Activated T-cell treated with anti-CD3 and anti-CD28 coated beads, Interleukin-2, amount 50 U/mL, for 48 hours (primary cell): ENCODE data around the gene MRPL22.
"Not testable (repeated sequence)": the region's sequence is repeated elsewhere in the genome, so short reads cannot be mapped to it uniquely, and the experiment has no call there.

ENCODE experiments used
- DNase-seq, 2 experiments: peaks; one replicate each; pipeline ENCODE4 v3.0.0-alpha.2; 2020

MRPL22 gene

DNA sequence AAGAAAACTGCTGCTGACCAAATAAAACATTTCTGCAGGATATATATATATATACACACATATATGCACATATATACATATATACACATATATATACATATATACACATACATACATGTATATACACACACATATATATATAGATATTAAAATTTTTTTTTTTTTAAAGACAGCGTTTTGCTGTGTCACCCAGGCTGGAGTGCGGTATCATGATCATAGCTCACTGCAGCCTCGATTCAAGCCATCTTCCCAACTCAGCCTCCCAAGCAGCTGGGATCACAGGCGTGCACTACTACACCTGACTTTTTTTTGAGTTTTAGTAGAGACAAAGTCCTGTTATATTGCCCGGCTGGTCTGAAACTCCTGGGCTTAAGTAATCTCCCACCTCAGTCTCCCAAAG is 2.7 kb downstream of the MRPL22 start:
- DNase-seq = no peak

GRCh38 chr5:154944716-154945115 is 3.8 kb downstream of the MRPL22 start:
- no peak for DNase-seq

- DNase-seq = no peak
Observed at GRCh38 chr5:154945695-154946301, 4.9 kb downstream of the MRPL22 start.

- DNase-seq = no peak
Observed at GRCh38 chr5:154947778-154948177, 6.9 kb downstream of the MRPL22 start.

GRCh38 chr5:154948313-154948712 is 7.4 kb downstream of the MRPL22 start:
- DNase-seq = no peak

GRCh38 chr5:154949781-154950180 is 8.9 kb downstream of the MRPL22 start:
- no peak for DNase-seq

DNA sequence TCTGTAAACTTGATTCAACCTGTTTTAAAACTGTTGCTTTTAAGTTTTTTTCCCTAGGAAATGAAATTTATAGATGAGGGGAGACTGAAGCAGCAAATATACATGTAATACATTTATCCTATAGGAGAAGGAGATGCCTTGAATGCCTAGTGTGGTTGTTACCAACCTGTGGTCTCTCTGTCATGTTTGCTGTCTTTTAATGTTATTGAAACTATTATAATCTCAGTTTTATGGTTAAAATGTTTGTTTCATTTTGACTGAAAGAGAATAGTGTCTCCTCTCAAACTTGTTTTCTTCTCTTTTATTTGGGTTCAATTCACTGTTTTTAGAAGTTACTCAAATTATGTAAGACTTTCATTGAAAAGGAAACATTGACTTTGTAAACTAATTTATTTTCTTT is 15.8 kb downstream of the MRPL22 start:
- DNase-seq = no peak

GRCh38 chr5:154962494-154962893 is 21.6 kb downstream of the MRPL22 start:
- no peak for DNase-seq

GRCh38 chr5:154966081-154966841 is 25.4 kb downstream of the MRPL22 start:
- no peak for DNase-seq

DNA sequence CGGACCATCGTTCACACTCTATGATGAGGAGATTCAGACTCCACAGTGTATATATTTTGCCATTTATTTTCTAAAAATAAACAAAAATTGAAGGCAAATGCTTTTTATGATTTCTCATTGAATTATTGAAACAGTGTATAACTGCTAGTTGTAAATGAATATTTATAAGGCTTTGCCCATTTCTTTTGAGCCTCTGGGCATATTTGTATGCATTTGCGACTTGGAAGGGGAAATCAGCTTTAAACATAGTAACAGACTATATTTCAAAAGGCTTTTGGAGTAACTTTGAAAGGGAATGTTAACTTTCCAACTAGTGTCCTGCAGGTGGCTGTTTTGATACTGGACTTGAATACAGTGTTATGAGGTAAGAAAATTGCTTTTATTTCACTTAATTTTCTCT is 26.0 kb downstream of the MRPL22 start:
- no peak for DNase-seq

GRCh38 chr5:154967421-154968024 is 26.6 kb downstream of the MRPL22 start:
- DNase-seq = no peak

- no peak for DNase-seq
Observed at GRCh38 chr5:154968953-154969352, 28.1 kb downstream of the MRPL22 start.

GRCh38 chr5:154970759-154971158 is 29.9 kb downstream of the MRPL22 start:
- DNase-seq = no peak

- no peak for DNase-seq
Observed at GRCh38 chr5:154971501-154971900, 30.6 kb downstream of the MRPL22 start.

DNA sequence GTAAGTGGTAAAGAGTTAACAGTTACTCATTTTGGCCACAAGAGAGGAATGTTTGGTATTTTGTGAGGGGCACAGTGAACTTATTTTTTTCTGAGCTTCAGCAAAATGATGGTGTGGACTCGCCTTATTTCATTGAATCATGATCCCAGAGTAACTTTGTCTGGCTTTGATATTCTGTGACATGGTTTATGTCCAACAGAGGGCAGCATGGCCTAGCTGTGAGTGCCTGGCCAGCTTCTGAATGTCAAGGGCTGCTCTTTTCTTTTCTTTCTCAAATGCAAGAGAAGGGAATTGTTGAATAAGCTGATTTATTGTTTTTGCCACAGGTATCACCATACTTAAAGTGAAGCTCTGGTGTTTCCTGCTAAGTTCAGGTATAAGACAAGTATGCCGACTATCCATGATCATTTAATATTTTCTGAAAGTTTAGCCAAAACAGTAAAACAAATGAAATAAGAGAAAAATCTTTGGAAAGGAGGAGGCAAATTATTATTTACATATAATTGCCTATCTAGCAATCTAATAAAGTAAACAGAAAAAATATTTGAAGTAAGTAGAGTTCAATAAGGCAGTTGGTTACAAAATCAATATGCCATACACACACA is 31.7 kb downstream of the MRPL22 start:
- DNase-seq = no peak

GRCh38 chr5:154976082-154976481 is 35.2 kb downstream of the MRPL22 start:
- not testable (repeated sequence) for DNase-seq

DNA sequence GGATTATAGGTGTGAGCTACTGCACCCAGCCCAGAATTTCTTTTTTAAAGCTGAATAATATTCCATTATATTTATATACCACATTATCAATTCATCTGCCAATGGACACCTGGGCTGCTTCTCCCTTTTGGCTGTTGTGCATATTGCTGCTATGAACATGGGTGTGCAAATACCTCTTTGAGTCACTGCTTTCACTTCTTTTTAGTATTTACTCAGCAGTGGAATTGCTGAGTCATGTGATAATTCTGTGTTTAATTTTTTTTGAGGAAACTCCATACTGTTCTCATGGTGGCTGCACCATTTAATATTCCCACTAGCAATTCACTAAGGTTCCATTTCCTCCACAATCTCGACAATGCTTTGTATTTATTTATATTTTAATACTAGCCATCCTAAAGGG is 36.5 kb downstream of the MRPL22 start:
- DNase-seq = no peak

- not testable (repeated sequence) for DNase-seq
Observed at GRCh38 chr5:154978294-154978693, 37.4 kb downstream of the MRPL22 start.

- no peak for DNase-seq
Observed at GRCh38 chr5:154984946-154985516, 44.2 kb downstream of the MRPL22 start.

DNA sequence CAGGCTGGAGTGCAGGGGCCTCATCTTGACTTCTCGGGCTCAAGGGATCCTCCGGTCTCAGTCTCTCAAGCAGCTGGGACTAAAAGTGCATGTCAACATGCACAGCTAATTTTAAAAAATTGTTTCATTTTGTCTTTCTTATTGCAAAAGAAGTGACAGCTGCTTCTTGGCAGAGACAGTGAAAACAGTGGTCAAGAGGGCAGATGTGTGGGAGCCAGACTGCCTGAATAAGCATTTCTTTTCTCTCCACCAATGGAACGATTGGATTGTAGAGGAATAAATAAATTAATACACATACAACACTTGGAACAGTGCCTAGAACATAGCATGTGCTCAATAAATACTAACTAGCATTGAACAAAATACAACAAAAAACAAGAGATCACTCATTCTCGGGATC is 45.3 kb downstream of the MRPL22 start:
- no peak for DNase-seq

DNA sequence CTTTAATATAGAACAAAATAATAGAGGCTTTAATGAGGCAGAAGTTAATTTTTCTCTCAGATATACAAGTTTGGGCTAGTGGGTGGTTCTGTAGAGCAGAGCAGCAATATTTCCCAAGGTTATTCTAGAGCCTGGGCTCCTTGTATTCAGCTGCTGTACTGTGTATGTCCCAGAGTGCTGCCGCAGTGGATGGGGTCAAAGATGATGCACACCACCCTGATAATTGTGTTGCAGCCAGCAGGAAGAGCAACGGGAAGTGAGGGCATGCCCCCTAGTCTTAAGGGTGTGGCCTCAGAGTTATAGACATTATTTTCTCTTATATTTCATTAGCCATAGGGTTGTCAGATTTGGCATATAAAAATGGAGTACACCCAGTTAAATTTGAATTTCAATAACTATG is 48.8 kb downstream of the MRPL22 start:
- DNase-seq = no peak

GRCh38 chr5:154993461-154993860 is 52.6 kb downstream of the MRPL22 start:
- no peak for DNase-seq

DNA sequence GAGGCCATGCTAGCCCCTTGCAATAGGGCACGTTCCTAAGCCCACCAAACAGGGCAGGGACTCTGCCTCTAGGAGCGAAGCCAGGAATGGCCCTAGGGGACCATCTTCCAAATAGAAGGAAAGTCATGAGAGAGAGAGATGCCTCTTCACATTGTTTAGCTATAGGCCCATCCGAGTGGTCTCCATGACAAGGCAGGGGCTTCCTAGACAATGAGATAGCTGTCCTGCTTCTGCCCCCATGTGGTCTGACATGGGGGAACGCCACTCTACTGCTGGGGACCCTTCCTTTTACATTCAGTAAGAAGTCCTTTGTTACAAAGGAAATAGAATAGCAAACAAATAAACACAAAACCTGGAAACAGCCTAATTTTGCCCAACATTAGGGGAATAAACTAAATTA is 54.8 kb downstream of the MRPL22 start:
- DNase-seq = no peak

- no peak for DNase-seq
Observed at GRCh38 chr5:154997746-154998145, 56.9 kb downstream of the MRPL22 start.
